SH-SY5Y (cell line): ENCODE results near the gene OTOG.

Source experiments
- GATA2 ChIP-seq: IDR thresholded peaks from 2 replicates; pipeline ENCODE4 v1.6.1; 2011; ENCODE audit warnings: mild to moderate bottlenecking, low read depth, low read length
- GATA3 ChIP-seq: IDR thresholded peaks from 2 replicates; pipeline ENCODE4 v1.6.1; 2011; ENCODE audit warnings: low read depth, mild to moderate bottlenecking, low read length, moderate library complexity

OTOG gene

GRCh38 chr11:17527628-17527995 lies 19.4 kb upstream of the OTOG start:
- TF ChIP-seq GATA2 = no peak
- TF ChIP-seq GATA3 = no peak

- TF ChIP-seq GATA2 (no peak), GATA3 (no peak)
Observed at GRCh38 chr11:17528181-17528691, 18.8 kb upstream of the OTOG start.

- TF ChIP-seq GATA2 (no peak), GATA3 (no peak)
Observed at GRCh38 chr11:17528906-17529843, 17.9 kb upstream of the OTOG start.

DNA sequence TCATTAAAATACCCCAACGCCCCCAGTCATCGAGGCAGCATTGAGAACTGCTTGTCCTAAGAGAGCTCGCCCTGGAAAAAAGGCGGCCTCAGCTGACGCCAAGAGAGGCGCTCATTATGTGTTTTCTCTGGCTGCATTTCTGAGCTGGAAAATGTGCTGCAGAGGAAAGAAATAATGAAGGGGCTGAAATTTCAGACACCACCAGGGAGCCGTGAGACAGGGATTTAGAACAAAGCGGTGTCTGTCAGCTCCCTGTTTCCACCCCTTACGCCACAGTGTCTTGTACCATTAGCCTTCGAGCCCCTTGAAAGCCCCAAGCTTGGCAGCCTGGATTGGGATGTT lies 17.2 kb upstream of the OTOG start:
- TF ChIP-seq GATA2 (no peak), GATA3 (no peak)

DNA sequence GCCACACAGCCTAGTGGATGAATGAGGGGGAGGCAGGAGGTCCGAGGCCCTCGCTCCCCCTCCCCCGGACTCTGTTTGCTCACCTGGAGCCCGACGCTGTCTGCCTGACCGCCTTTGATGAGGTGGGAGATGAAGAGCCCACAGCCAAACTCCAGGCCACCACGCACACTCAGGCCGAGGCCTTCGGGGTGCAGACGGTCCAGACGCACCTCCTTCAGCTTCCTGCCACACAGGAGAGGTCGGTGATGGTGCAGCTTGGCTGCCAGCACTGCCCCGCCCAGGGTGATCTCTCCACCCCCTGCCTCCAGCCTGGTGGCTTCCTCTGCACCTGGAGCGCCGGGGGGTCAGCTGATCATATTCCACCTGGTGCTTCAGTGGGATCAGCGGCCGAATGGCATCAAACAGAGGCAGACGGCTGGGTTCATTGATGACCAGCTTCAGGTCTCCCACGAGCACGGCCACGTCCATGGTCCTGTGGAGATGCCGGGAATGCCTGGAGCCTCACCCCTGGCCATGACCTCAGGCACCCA lies 15.9 kb upstream of the OTOG start:
- no peak for TF ChIP-seq GATA3

GRCh38 chr11:17531636-17532113 lies 15.4 kb upstream of the OTOG start:
- TF ChIP-seq GATA2 = no peak

DNA sequence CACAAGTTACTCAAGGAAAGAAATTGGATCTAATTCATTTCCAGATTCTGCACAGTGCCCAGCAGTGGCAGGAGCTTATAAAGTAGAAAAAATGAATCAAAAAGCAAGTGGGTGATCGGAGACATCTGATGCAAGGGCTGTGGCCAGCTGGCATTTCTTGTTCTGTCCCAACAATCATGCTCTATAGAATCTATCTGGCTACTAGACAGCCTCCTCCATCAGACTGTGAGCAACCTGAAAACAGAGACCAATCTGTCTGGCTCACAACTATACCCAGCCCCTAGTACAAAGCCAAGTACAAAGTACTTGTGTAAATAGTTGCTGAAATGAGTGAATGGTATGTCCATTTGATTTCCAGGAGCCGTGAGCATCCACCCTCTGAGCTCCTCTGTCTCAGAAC lies 14.3 kb upstream of the OTOG start:
- TF ChIP-seq GATA2 = no peak
- TF ChIP-seq GATA3 = no peak

GRCh38 chr11:17533341-17533740 lies 13.7 kb upstream of the OTOG start:
- TF ChIP-seq GATA2 = no peak
- no peak for TF ChIP-seq GATA3

DNA sequence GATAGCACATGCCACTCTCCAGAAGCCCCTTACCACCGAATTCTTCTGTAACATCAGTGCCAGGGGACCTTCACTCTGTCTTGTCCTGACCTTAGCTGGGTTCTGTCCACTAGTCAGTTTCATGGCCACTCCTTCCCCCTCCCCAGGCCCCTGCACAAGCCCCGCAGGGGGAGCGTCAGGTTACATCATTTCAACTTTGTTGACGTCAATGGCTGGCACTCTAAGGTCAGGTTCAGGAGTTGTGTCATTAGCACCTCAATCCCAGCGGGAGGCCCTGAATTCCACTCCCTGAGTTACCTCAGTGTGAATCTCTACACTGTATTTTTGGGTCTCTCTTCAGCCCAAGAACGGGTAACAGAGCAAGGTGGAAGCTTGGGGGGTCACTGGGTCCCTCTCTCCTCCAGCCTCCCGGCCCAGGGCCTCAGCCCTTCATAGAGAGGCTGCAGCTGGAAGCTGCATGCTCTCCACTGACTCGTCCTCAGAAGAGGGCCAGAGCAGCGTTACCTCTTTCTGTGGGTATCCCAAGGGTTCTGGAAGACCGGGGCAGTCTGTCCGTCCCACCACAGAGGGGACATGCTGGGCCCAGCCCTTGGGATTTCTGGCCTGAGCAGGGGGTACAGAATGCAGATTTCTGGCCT lies 13.2 kb upstream of the OTOG start:
- TF ChIP-seq GATA3 = no peak
- TF ChIP-seq GATA2 = no peak

GRCh38 chr11:17535488-17535887 lies 11.6 kb upstream of the OTOG start:
- TF ChIP-seq GATA3 (no peak), GATA2 (no peak)

DNA sequence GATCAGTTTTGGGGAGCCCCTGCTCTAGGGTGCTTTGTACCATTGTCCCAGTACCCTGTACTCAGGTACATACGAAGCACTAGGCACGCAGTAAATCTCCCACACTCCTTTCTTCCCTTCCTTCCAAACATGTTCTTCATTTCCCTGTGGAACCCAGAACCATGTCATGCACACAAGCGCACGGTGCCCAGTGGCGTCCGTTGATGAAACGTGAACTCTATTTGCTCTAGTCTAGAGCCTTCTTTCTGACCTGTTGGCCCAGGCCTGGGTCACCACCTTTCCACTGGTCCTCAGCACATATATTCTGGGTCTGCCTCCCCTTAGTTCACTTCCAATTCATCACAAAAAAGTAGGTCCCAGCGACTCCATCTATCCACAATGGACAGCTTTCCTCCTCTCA lies 9.8 kb upstream of the OTOG start:
- no peak for TF ChIP-seq GATA3
- no peak for TF ChIP-seq GATA2

GRCh38 chr11:17538054-17538453 lies 9.0 kb upstream of the OTOG start:
- TF ChIP-seq GATA3 (no peak), GATA2 (no peak)

DNA sequence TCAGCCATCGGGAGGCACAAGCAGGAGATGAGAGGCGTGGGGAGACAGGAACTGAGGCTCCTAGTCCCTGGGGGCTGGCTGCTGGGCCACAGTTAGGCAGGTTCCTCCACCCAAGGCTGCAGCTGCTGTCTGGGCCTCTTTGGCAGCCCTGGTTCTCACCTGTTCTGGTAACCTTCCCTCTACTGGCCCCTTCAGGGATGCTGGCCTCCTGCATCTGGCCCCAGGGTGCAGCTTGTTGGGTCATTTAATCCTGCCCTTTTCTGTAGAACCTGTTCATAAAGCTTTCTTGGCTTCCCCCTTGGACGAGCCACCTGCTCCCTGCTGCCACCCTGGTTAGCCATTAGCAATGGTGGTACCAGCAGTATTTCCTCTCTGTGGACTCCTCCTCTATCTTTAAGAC lies 8.3 kb upstream of the OTOG start:
- no peak for TF ChIP-seq GATA3

- TF ChIP-seq GATA2 = no peak
- TF ChIP-seq GATA3 = no peak
Observed at GRCh38 chr11:17540807-17541206, 6.3 kb upstream of the OTOG start.

- TF ChIP-seq GATA2 = no peak
- TF ChIP-seq GATA3 = no peak
Observed at GRCh38 chr11:17541330-17541885, 5.7 kb upstream of the OTOG start.

- TF ChIP-seq GATA3 = no peak
- no peak for TF ChIP-seq GATA2
Observed at GRCh38 chr11:17542249-17542648, 4.8 kb upstream of the OTOG start.
